Colonic mucosa (tissue), 4 donors: ENCODE data around the gene DMKN. TPM values are rescaled to one million over a fixed set of nuclear protein-coding genes. Genes with fewer than 3 reads are reported as not detected.

Experiments used
- DNase-seq: peaks from one replicate; pipeline ENCODE4 v3.0.0-alpha.2; 2020
- H3K27ac ChIP-seq: fragments of 200-600 bp; one replicate; pipeline ENCODE4 v1.8.0; 2021
- H3K27me3 ChIP-seq: fragments of 200-600 bp; one replicate; pipeline ENCODE4 v1.8.0; 2021
- H3K36me3 ChIP-seq: fragments of 200-600 bp; one replicate; pipeline ENCODE4 v1.8.0; 2021
- H3K4me1 ChIP-seq: fragments of 200-600 bp; one replicate; pipeline ENCODE4 v1.8.0; 2021; ENCODE audit warnings: mild to moderate bottlenecking
- H3K4me3 ChIP-seq: fragments of 200-600 bp; one replicate; pipeline ENCODE4 v1.8.0; 2021
- H3K9ac ChIP-seq, 2 donors: one replicate each; pipeline ENCODE4 v1.7.0; 2013; ENCODE audit warnings: control low read depth in 2 of 2, low read depth in 2 of 2, low read length in 2 of 2
- H3K9me3 ChIP-seq: fragments of 200-600 bp; one replicate; pipeline ENCODE4 v1.8.0; 2021
- intact Hi-C: fragments of 100-400 bp; cut with DNase I; formaldehyde crosslinking; loops from one replicate; pipeline ENCODE4 v1.14.1; 2022
- total RNA-seq, 2 donors: library from RNA; stranded (reverse); fragmentation: NEBNext Ultra II Directional in 1 of 2; extraction: Animal tissue kit (Norgen Biotek cat#: 25700) in 1 of 2; gene quantifications; one replicate each; pipeline ENCODE4 v1.2.1, GENCODE V29; 2021
- TF ChIP-seq, protein P1 (sequence below): fragments of 200-600 bp; IDR thresholded peaks from one replicate; pipeline ENCODE4 v1.8.0; 2022; ENCODE audit warnings: antibody characterized with exemption, mild to moderate bottlenecking
- donor health status: healthy.
- donor health status: DM: no; HTN: no; CAD: no.
- donor health status: DM: no; HTN: no; CAD: no.

The DMKN gene
- total RNA-seq, 2 donors from 2014 or later: 12.8 to 14.6 TPM

DNA sequence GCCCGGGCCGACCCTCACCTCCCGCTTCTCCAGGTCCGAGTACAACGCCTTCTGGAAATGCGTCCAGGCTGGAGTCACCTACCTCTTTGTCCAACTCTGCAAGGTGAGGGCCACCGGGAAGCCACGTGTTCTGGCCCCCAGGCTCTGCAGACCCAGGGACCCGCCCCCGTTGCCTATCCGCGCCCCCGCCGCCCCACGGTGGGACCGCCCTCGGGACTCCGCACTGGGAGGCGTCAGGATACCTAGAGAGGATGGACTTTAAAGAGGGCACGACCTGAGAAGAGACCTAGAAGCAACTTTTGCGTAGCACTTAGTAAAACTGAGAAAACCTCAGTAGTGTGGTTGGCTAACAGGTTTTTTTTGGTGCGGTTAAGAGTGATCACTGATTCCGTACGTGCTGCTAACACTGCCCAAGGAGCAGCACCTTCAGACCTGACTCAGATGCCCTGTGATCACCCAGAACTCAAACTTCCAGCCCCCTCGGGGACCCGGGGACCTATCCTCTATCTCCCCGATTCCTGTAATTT lies 32.5 kb upstream of the DMKN start:
- no peaks in the 10 kb centered on the region for H3K36me3 ChIP-seq
- H3K27ac ChIP-seq: peak overlapping the region; percentile 41
- H3K9me3 ChIP-seq: no peaks in the 10 kb centered on the region
- peak overlapping the region; percentile 62 to 79 for H3K9ac ChIP-seq
- DNase-seq: peak; percentile 48
- intact Hi-C loops: loop anchor here (5.0 kb wide), 1 partner anchor 166 kb away; no protein-coding TSS in a partner anchor
- no peaks in the 10 kb centered on the region for H3K27me3 ChIP-seq
- peaks cover 9% of the 10 kb centered on the region for H3K4me1 ChIP-seq
- H3K4me3 ChIP-seq: peak overlapping the region; percentile 88
- TF ChIP-seq, protein P1, sequence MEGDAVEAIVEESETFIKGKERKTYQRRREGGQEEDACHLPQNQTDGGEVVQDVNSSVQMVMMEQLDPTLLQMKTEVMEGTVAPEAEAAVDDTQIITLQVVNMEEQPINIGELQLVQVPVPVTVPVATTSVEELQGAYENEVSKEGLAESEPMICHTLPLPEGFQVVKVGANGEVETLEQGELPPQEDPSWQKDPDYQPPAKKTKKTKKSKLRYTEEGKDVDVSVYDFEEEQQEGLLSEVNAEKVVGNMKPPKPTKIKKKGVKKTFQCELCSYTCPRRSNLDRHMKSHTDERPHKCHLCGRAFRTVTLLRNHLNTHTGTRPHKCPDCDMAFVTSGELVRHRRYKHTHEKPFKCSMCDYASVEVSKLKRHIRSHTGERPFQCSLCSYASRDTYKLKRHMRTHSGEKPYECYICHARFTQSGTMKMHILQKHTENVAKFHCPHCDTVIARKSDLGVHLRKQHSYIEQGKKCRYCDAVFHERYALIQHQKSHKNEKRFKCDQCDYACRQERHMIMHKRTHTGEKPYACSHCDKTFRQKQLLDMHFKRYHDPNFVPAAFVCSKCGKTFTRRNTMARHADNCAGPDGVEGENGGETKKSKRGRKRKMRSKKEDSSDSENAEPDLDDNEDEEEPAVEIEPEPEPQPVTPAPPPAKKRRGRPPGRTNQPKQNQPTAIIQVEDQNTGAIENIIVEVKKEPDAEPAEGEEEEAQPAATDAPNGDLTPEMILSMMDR: no peak

DNA sequence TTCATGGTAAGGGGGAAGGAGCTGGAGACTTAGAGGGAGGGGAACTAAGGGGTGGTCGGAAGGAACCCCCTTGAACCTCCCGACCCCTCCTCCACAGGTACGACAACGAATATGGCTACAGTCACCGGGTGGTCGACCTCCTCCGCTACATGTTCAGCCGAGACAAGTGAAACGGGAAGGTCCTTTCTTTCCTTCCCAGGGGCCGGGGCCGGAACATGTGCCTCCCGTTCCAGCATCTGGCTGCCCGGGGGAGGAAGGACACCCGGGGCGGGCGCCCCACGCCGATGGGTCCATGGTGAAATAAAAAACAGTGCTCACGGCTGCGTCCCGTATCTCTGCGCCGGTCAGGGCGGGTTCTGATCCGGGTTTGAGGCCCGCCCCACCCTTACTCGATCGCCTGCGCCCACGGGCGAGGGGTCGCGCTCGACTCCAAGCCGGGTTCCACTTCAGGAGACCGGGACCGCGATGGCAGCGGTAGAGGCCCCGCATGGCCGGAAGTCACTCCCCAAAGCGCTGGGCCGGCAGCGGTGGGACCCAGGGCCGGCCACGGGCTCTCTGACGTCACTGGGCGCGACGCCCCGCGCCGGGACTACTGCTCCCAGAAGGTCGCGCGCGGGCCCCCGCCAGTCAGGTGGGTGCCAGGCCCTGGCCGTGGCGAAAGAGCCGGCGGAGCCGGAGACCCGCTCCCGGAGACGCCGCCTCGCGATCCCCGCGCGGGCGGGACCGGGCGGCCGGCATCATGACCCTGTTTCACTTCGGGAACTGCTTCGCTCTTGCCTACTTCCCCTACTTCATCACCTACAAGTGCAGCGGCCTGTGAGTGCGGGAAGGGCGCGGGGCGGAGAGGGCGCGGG lies 31.8 kb upstream of the DMKN start, which contains the start of gene TMEM147:
TMEM147 (plus strand) TSS at position 626 of the 854 bp plus-strand sequence; CDS start at position 740, 114 bp downstream.
- H3K27me3 ChIP-seq: no peaks in the 10 kb centered on the region
- H3K27ac ChIP-seq: peak within 1 kb of the TSS; percentile 41
- no peaks in the 10 kb centered on the region for H3K9me3 ChIP-seq
- H3K4me1 ChIP-seq: peaks cover 9% of the 10 kb centered on the region
- peak within 1 kb of the TSS; percentile 62 to 79 for H3K9ac ChIP-seq
- TF ChIP-seq, protein P1: no peak
- peak within 1 kb of the TSS; percentile 88 for H3K4me3 ChIP-seq
- no peaks in the 10 kb centered on the region for H3K36me3 ChIP-seq
- intact Hi-C loops: loop anchor here (5.0 kb wide), 1 partner anchor 167 kb away; no protein-coding TSS in a partner anchor
- peak; percentile 92 for DNase-seq

GRCh38 chr19:35544110-35544802 lies 30.8 kb upstream of the DMKN start:
- H3K9ac ChIP-seq: peak overlapping the region; percentile 62 to 79
- H3K9me3 ChIP-seq: no peaks in the 10 kb centered on the region
- H3K4me1 ChIP-seq: peaks cover 9% of the 10 kb centered on the region
- no peak overlapping the region for H3K27ac ChIP-seq
- no peak for DNase-seq
- intact Hi-C loops: no loop called here
- H3K4me3 ChIP-seq: peak overlapping the region; percentile 88
- no peaks in the 10 kb centered on the region for H3K36me3 ChIP-seq
- H3K27me3 ChIP-seq: no peaks in the 10 kb centered on the region
- TF ChIP-seq, protein P1: no peak

- Histone ChIP-seq H3K9ac (no peak overlapping the region), H3K36me3 (no peaks in the 10 kb centered on the region), H3K9me3 (no peaks in the 10 kb centered on the region), H3K4me1 (peaks cover 9% of the 10 kb centered on the region), H3K4me3 (no peak overlapping the region), H3K27me3 (no peaks in the 10 kb centered on the region), H3K27ac (no peak overlapping the region)
- intact Hi-C loops: no loop called here
- TF ChIP-seq, protein P1: no peak
- DNase-seq: no peak
Observed at GRCh38 chr19:35543280-35544109, 30.0 kb upstream of the DMKN start.

- Histone ChIP-seq H3K36me3 (no peaks in the 10 kb centered on the region), H3K27ac (no peak overlapping the region), H3K4me1 (peaks cover 9% of the 10 kb centered on the region), H3K27me3 (no peaks in the 10 kb centered on the region), H3K9me3 (no peaks in the 10 kb centered on the region), H3K9ac (no peak overlapping the region), H3K4me3 (no peak overlapping the region)
- no peak for DNase-seq
- intact Hi-C loops: no loop called here
- TF ChIP-seq, protein P1: no peak
Observed at GRCh38 chr19:35542209-35542608, 28.8 kb upstream of the DMKN start.
